ENCODE measurements around the gene POLE. TPM values are rescaled to one million over a fixed set of nuclear protein-coding genes. Genes with fewer than 3 reads are reported as not detected.

Gene POLE
- total and polyA plus RNA-seq, 10 of the 15 experiments (the other 5 are each of a cell fraction or from before 2014, with no cell fraction given): 2.3 to 103 (median 37.1) TPM

GRCh38 chr12:132730353-132730752 lies 43.2 kb upstream of the POLE start:
- no peaks in the 10 kb centered on the region for H4K20me1 ChIP-seq (ENCODE audit: control insufficient read depth, insufficient read depth)
- no peaks in the 10 kb centered on the region; the same call in 2 of the 3 replicates for H3K9me3 ChIP-seq (replicated peaks; ENCODE audit: control insufficient read depth, insufficient read depth, low read length)
- POLR2A ChIA-PET: no interaction called here
- RAD21 ChIA-PET (ENCODE audit: unreplicated experiment): no interaction called here
- no peaks in the 10 kb centered on the region for H3K4me1 ChIP-seq (ENCODE audit: control insufficient read depth, insufficient read depth, low read length)
- TF ChIP-seq SMAD5 (IDR thresholded peaks at IDR 0.05; ENCODE audit: low read depth): no peak
- no peak for TF ChIP-seq ZSCAN29 (IDR thresholded peaks at IDR 0.05)
- TF ChIP-seq FOXM1 (IDR thresholded peaks at IDR 0.05; ENCODE audit: low read depth, low read length): no peak
- no peak for TF ChIP-seq PML (IDR thresholded peaks at IDR 0.05; ENCODE audit: low read length)
- no peak for TF ChIP-seq SRF (IDR thresholded peaks at IDR 0.05; ENCODE audit: low read depth in 2 of 2, low read length in 2 of 2)
- TF ChIP-seq ZNF687 (IDR thresholded peaks at IDR 0.05): no peak
- TF ChIP-seq TBL1XR1 (IDR thresholded peaks at IDR 0.05; ENCODE audit: low read depth, low read length): no peak
- no peak overlapping the region for H3K4me3 ChIP-seq
- FAIRE-seq (no peak), DNase-seq (ENCODE audit: low read depth, low spot score) (no peak), ATAC-seq (no peak)
- 93% methylated on average over 11 of the region's 11 CpGs for WGBS (ENCODE audit: insufficient coverage, insufficient replicate concordance, low lambda C conversion rate, missing lambda C conversion rate)
- H3K36me3 ChIP-seq (ENCODE audit: control insufficient read depth in 2 of 2, insufficient read depth in 2 of 2, low read length in 1 of 2): peaks cover 28 to 44% of the 10 kb centered on the region in 2 experiments
- H3K4me2 ChIP-seq (ENCODE audit: control insufficient read depth, insufficient read depth): no peak overlapping the region
- BruUV-seq (replicated peaks): no TSS peak
- CTCF ChIA-PET: interaction anchor here (1.3 kb wide), 1 partner anchor 10 kb away, joined by 3 read pairs; no protein-coding TSS in a partner anchor
- no peak overlapping the region for H2AFZ ChIP-seq (ENCODE audit: control insufficient read depth, low read depth, low read length)
- no peaks in the 10 kb centered on the region for H3K79me2 ChIP-seq (ENCODE audit: control insufficient read depth, insufficient read depth, low read length)
- SMC1A ChIA-PET (ENCODE audit: uncharacterized antibody, unreplicated experiment): no interaction called here
- in situ Hi-C loops (cut with MboI) (no loop called here), intact Hi-C loops (cut with micrococcal nuclease; ENCODE audit: unreplicated experiment) (no loop called here)
- no peak overlapping the region for H3K9ac ChIP-seq (ENCODE audit: control insufficient read depth, insufficient read depth, low read length)
- no peak overlapping the region for H3K27ac ChIP-seq (ENCODE audit: control insufficient read depth, insufficient read depth)
- H3K27me3 ChIP-seq (replicated peaks in 1 of 2; ENCODE audit: control insufficient read depth in 2 of 2, insufficient read depth in 2 of 2, low read length in 1 of 2): no peaks in the 10 kb centered on the region

Measured in GM12878 (cell line).